BJ (cell line): ENCODE data around the gene IFT22. TPM values are rescaled to one million over a fixed set of nuclear protein-coding genes. Genes with fewer than 3 reads are reported as not detected.
A peak's percentile ranks its signal among the peaks of the same experiment; 100 is the strongest.

Experiments used
- CTCF ChIA-PET: fragments of 350-600 bp; formaldehyde crosslinking; extraction: SDS; loops from one replicate; lab custom pipeline; 2021; ENCODE audit warnings: antibody characterized with exemption, inconsistent platforms; lab: Yijun Ruan, JAX
- POLR2A ChIA-PET: fragments of 300-600 bp; sonication (Branson Sonifier 250); formaldehyde crosslinking; extraction: SDS; loops from one replicate; lab custom pipeline; 2021; ENCODE audit warnings: antibody characterized with exemption; lab: Charles Lee
- DNase-seq: peaks from one replicate; pipeline ENCODE4 v3.0.0-alpha.2; 2011; ENCODE audit warnings: low read depth
- H3K27me3 ChIP-seq: 2 replicates; pipeline ENCODE4 v1.6.0; 2011; ENCODE audit warnings: low read length; ENCODE audit not compliant: control insufficient read depth, insufficient read depth
- H3K36me3 ChIP-seq: 2 replicates; pipeline ENCODE4 v1.5.1; 2011; ENCODE audit warnings: low read length; ENCODE audit not compliant: control insufficient read depth, insufficient read depth
- H3K4me3 ChIP-seq: 2 replicates; pipeline ENCODE4 v1.5.1; 2011; ENCODE audit warnings: low read depth, mild to moderate bottlenecking, control low read depth, low read length
- polyA minus RNA-seq: library from RNA; depleted of rRNA, polyadenylated mRNA; stranded (reverse); fragments of >200 nt; gene quantifications from 2 replicates; pipeline ENCODE4 v1.2.3, GENCODE V29; 2011; rRNA and poly(A)+ RNA removed
- polyA plus RNA-seq: library from polyadenylated mRNA; depleted of rRNA; stranded (reverse); fragments of >200 nt; gene quantifications from 2 replicates; pipeline ENCODE4 v1.2.3, GENCODE V29; 2011; rRNA removed
- TF ChIP-seq, protein P1 (sequence below): IDR thresholded peaks from 2 replicates; pipeline ENCODE4 v1.5.1; 2011; ENCODE audit warnings: low read depth, mild to moderate bottlenecking, control low read depth, inconsistent platforms, low read length, moderate library complexity; ENCODE audit not compliant: insufficient read depth

The IFT22 gene
- polyA plus RNA-seq (59.0 and 65.2 TPM in 2 replicates), polyA minus RNA-seq (16.2 and 23.6 TPM in 2 replicates)

DNA sequence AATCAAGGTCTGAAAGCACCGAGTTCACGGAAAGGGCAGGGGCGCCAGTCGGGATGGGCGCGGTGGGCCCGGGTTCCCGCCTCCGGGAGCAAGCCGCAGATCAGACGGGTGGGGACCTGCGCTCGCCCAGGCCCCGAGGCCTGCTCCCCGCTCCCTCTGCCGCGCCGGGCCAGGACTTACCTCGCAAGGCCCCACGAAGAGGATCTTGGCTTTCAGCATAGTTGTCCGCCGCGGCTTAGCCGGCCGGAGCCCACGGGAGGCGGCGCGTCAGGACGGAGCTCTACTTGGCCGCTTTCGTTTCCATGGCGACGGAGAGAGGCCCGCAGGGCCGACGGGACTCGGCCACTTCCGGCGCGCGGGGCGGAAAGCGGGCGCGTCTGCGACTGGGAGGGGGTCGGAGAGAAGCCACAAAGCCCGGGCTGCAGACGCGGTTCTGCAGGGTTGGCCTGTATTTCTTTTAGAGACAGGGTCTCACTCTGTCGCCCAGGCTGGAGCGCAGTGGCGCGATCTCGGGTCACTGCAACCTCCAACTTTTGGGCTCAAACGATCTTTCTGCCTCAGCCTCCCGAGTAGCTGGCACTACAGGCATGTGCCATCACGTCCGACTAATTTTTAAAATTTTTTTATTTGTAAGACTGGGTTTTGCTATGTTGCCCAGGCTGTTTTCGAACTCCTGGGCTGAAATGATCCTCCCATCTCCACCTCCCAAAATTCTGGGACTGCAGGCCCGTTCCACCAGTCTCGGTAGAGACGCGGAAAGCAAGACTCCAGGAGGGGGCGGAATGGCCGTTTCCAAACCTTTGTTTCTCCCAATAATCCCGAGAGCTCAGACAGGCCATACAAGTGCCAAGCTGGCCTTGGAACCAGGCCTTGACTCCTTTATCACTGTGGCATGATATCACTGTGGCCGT lies at the start of gene IFT22:
TSS of gene IFT22 (minus strand) at position 322 of the 911 bp plus-strand sequence. CDS start at position 219, 103 bp downstream.
- Histone ChIP-seq H3K36me3 (peaks cover 1% of the 10 kb centered on the region; the same call in 1 of the 2 replicates), H3K4me3 (peak within 1 kb of the TSS; percentile 86), H3K27me3 (no peaks in the 10 kb centered on the region)
- DNase-seq = peak; percentile 27
- CTCF ChIA-PET = interaction anchor here (0.9 to 1.5 kb wide), 9 partner anchors 13 to 221 kb away, joined by 3 to 5 read pairs (median 3); no protein-coding TSS in a partner anchor
- TF ChIP-seq, protein P1, sequence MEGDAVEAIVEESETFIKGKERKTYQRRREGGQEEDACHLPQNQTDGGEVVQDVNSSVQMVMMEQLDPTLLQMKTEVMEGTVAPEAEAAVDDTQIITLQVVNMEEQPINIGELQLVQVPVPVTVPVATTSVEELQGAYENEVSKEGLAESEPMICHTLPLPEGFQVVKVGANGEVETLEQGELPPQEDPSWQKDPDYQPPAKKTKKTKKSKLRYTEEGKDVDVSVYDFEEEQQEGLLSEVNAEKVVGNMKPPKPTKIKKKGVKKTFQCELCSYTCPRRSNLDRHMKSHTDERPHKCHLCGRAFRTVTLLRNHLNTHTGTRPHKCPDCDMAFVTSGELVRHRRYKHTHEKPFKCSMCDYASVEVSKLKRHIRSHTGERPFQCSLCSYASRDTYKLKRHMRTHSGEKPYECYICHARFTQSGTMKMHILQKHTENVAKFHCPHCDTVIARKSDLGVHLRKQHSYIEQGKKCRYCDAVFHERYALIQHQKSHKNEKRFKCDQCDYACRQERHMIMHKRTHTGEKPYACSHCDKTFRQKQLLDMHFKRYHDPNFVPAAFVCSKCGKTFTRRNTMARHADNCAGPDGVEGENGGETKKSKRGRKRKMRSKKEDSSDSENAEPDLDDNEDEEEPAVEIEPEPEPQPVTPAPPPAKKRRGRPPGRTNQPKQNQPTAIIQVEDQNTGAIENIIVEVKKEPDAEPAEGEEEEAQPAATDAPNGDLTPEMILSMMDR = peak; percentile 54
- POLR2A ChIA-PET = interaction anchor here (0.6 kb wide), 2 partner anchors 41 to 956 kb away, joined by 3 to 5 read pairs; partner anchors contain the start of gene COL26A1

DNA sequence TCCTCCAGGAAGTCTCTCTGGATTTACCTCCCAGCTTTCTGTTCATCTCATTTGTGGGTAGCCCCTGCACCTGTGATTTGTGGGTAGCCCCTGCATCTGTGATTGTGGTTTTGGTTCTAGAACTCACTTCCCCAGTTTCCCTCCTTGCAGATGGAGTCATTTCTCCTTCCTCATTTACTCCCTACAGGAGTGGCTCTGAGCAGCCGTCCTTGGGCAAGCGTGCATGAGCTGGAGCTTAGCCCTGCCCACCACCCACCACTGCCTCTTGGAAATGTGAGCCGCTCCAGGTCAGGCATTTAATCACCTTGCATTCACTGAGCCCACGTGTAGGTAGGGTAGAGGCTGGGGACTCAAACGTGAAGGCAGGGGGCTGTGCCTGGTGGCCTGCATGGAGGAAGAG lies 49.2 kb upstream of the IFT22 start:
- H3K36me3 ChIP-seq = no peaks in the 10 kb centered on the region
- H3K27me3 ChIP-seq = peaks cover 20% of the 10 kb centered on the region
- H3K4me3 ChIP-seq = no peak overlapping the region
- ChIA-PET CTCF (interaction anchor here (1.0 to 4.4 kb wide), 5 partner anchors 14 to 168 kb away, joined by 3 to 38 read pairs (median 4); no protein-coding TSS in a partner anchor), POLR2A (no interaction called here)
- no peak for DNase-seq
- TF ChIP-seq, protein P1 = no peak

DNA sequence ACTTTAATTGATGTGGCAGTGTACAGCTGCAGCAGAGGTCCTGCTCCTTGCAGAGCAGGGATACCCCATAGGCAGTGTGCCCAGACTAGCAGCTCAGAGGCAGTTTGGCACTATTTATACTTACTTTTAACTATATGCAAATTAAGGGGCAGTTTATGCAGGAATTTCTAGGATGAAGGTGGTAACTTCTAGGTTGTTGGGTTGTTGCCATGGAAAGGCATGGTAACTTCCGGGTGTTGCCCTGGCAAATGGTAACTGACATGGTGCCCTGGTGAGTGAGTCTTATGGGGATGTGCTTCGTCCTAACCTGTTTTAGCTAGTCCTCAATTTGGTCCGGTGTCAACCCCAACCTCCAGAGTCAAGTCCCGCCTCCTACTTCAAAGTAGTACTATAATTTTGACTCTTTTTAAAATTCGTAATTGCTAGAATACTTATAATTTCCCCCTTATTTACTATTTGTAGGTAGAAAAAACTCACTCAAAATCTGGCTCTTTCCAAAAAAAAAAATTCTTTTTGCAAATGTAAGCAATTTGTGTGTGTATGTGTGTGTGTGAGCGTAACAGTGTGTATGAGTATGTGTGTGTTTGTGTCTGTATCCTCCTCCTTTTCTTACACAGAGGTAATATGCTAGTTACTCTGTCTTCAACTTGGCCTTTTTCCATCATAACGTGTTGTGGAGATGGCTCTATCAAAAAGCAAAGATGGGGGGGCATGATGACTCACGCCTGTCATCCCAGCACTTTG lies 47.0 kb upstream of the IFT22 start:
- Histone ChIP-seq H3K36me3 (no peaks in the 10 kb centered on the region), H3K4me3 (no peak overlapping the region), H3K27me3 (peaks cover 22% of the 10 kb centered on the region)
- TF ChIP-seq, protein P1 = no peak
- CTCF ChIA-PET = interaction anchor here (0.6 to 4.2 kb wide), 6 partner anchors 21 to 634 kb away, joined by 3 to 28 read pairs (median 3); no protein-coding TSS in a partner anchor
- DNase-seq = no peak
- POLR2A ChIA-PET = no interaction called here

DNA sequence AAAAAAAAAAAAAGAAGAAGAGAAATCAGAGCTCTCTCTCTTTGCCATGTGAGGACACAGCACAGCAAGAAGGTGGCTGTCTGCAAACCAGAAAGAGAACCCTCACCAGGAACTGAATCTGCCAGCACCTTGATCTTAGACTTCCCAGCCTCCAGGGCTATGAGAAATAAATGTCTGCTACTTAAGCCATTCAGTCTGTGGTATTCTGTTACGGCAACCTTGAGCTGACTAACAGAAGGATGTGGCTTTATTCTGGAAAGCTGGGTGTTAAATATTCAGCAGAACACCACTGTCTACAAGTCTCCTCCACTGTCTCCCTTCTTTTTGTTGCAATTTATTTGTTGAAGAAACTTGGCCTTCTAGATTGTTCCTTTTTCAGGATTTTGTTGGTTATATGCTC lies 46.1 kb upstream of the IFT22 start:
- no peak overlapping the region for H3K4me3 ChIP-seq
- peaks cover 18% of the 10 kb centered on the region for H3K27me3 ChIP-seq
- ChIA-PET POLR2A (no interaction called here), CTCF (interaction anchor here (1.5 to 4.2 kb wide), 2 partner anchors 44 to 140 kb away, joined by 6 to 28 read pairs; no protein-coding TSS in a partner anchor)
- TF ChIP-seq, protein P1 = no peak
- H3K36me3 ChIP-seq = no peaks in the 10 kb centered on the region
- no peak for DNase-seq
